ENCODE results near the gene WDR38.
"Not testable (repeated sequence)": the region's sequence is repeated elsewhere in the genome, so short reads cannot be mapped to it uniquely, and the experiment has no call there.

DNA sequence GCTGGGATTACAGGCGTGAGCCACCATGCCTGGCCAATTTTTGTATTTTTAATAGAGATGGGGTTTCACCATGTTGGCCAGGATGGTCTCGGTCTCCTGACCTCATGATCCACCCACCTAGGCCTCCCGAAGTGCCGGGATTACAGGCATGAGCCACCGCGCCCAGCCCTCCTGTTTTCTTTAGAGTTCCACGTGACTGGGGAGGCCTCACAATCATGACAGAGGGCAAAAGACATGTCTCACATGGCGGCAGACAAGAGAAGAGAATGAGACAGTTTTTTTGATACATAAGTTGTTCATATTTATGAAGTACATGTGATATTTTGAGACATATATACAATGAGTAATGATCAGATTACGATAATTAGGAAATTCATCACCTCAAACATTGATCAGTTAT lies 6.8 kb upstream of the WDR38 start:
- TF ChIP-seq, protein P1, sequence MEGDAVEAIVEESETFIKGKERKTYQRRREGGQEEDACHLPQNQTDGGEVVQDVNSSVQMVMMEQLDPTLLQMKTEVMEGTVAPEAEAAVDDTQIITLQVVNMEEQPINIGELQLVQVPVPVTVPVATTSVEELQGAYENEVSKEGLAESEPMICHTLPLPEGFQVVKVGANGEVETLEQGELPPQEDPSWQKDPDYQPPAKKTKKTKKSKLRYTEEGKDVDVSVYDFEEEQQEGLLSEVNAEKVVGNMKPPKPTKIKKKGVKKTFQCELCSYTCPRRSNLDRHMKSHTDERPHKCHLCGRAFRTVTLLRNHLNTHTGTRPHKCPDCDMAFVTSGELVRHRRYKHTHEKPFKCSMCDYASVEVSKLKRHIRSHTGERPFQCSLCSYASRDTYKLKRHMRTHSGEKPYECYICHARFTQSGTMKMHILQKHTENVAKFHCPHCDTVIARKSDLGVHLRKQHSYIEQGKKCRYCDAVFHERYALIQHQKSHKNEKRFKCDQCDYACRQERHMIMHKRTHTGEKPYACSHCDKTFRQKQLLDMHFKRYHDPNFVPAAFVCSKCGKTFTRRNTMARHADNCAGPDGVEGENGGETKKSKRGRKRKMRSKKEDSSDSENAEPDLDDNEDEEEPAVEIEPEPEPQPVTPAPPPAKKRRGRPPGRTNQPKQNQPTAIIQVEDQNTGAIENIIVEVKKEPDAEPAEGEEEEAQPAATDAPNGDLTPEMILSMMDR (optimal IDR thresholded peaks at IDR 0.05 in 1 of 3, IDR thresholded peaks at IDR 0.05 in 1 of 3, conservative IDR thresholded peaks at IDR 0.05 in 1 of 3; ENCODE audit: extremely low read depth in 1 of 3, insufficient read depth in 2 of 3, low read length in 3 of 3), result not testable (repeated sequence)
- not testable (repeated sequence) for TF ChIP-seq EZH2 (IDR thresholded peaks at IDR 0.05; ENCODE audit: low read length)

Measured in keratinocyte (primary cell).